Measurements from ENCODE around the gene NINL. TPM values are rescaled to one million over a fixed set of nuclear protein-coding genes. Genes with fewer than 3 reads are reported as not detected.
"Not testable (repeated sequence)": the region's sequence is repeated elsewhere in the genome, so short reads cannot be mapped to it uniquely, and the experiment has no call there.

NINL gene
- total and polyA plus RNA-seq, 5 donors: 3.4 to 7.6 (median 6.1) TPM

DNA sequence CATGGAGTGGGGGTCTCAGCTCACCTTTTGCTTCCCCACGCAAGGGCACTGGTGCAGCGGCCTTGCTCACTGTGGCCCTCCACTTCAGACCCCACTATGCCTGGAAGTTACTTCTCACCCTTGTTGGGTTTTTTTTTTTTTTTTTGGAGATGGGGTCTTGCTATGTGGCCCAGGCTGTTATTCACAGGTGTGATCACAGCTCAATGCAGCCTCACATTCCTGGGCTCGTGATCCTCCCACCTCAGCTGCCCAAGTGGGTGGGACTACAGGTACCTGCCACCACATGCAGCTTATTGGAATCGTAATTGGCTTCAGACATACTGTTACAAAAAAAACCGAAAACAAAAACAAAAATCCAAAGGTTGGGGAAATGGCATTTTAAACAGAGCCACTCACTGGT is 32.4 kb downstream of the NINL start:
- 96% methylated on average over 5 of the region's 5 CpGs for WGBS
- ATAC-seq (no peak), DNase-seq (no peak)
- no peak overlapping the region for H3K4me3 ChIP-seq (ENCODE audit: low read length)
- H3K27me3 ChIP-seq (ENCODE audit: control insufficient read depth, insufficient read depth): no peaks in the 10 kb centered on the region
- no peaks in the 10 kb centered on the region for H3K9me3 ChIP-seq (ENCODE audit: control insufficient read depth, low read length)
- H3K4me1 ChIP-seq (ENCODE audit: control insufficient read depth, insufficient read depth, low read length): no peaks in the 10 kb centered on the region
- intact Hi-C loops (cut with DNase I): no loop called here
- no peak overlapping the region for H3K27ac ChIP-seq (ENCODE audit: low read length)

DNA sequence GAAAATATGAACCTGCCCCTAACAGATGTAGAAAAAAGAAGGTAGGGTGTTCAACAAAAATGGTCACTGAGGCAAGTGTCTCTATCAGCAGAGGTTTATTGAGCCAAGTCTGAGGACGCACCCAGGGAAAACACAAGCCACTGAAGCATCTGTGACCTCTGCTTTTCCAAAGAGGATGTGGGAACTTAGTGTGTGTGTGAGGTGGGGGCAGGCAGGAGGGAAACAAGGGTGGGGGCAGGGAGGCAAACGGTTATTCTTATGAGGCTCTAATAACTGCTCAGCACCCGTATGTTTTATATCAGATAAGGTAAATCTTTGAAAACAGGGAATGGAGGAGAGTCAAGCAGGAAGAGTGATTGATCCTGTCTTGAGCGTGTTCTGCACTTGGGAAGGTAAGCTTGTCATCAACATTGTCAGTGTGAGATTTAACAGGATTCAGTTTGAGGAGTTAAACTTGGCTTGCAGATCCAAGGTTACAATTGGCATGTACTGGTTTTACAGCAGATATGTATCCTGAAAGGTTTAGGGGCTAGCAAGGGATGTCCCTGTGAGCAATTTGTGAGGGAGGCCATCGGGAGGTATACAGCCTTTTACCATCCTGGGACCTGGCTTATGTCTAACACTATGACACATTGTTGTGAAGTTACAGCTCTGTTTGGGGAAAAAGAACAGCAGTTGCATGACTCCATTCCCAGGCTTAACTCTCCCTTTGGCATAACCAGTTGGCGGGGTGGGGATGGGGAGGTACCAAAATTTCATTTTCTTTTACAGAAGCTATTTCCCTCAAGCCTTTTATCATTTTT is 33.7 kb downstream of the NINL start:
- DNase-seq (no peak), ATAC-seq (no peak)
- Histone ChIP-seq H3K27me3 (ENCODE audit: control insufficient read depth, insufficient read depth) (no peaks in the 10 kb centered on the region), H3K27ac (ENCODE audit: low read length) (no peak overlapping the region), H3K9me3 (ENCODE audit: control insufficient read depth, low read length) (no peaks in the 10 kb centered on the region), H3K4me1 (ENCODE audit: control insufficient read depth, insufficient read depth, low read length) (no peaks in the 10 kb centered on the region), H3K4me3 (ENCODE audit: low read length) (no peak overlapping the region)
- intact Hi-C loops (cut with DNase I): no loop called here
- WGBS: 68% methylated on average over 6 of the region's 6 CpGs

DNA sequence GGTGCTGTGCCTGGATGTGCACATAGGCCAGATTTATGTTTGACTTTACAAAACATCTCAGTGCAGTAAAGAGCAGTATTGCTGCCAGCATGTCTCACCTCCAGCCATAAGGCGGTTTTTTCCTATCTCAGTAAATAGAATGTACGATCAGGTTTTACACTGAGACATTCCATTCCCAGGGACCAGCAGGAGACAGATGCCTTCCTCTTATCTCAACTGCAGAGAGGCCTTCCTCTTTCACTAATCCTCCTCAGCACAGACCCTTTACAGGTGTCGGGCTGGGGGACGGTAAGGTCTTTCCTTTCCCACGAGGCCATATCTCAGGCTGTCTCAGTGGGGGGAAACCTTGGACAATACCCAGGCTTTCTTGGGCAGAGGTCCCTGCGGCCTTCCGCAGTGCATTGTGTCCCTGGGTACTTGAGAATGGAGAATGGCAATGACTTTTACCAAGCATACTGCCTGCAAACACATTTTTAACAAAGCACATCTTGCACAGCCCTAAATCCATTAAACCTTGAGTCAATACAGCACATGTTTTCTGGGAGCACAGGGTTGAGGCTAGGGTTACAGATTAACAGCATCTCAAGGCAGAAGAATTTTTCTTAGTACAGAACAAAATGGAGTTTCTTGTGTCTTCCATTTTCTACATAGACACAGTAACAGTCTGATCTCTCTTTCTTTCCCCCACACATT is 34.5 kb downstream of the NINL start:
- H3K9me3 ChIP-seq (ENCODE audit: control insufficient read depth, low read length); H3K4me1 ChIP-seq (ENCODE audit: control insufficient read depth, insufficient read depth, low read length); DNase-seq; H3K27me3 ChIP-seq (ENCODE audit: control insufficient read depth, insufficient read depth); H3K4me3 ChIP-seq (ENCODE audit: low read length); ATAC-seq; H3K27ac ChIP-seq (ENCODE audit: low read length); intact Hi-C loops (cut with DNase I): not testable (repeated sequence)
- 60% methylated on average over 7 of the region's 7 CpGs for WGBS

DNA sequence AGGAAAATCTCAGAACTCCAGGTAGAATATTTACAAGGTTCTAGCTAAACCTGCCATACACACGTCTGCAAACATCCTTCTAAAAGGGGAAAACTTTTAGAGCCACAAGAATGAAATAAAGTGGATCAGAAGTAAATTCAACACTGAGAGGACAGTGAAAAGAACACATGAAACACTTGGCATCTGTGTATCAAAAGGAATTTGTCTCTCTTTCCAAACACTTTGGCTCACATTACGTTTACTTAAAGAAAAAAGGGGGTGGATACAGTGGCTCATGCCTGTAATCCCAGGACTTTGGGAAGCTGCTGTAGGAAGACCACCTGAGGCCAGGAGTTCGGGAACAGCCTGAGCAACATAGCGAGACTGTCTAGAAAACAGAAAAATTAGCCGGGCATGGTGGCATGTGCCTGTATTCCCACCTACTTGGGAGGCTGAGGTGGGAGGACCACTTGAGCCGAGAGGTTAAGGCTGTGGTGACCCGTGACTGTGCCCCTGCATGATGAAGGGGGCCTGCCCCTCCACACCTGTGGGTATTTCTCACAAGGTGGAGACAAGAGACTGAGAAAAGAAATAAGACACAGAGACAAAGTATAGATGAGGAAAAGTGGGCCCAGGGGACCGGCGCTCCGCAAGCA is 35.4 kb downstream of the NINL start:
- DNase-seq (no peak), ATAC-seq (no peak)
- Histone ChIP-seq H3K27ac (ENCODE audit: low read length) (no peak overlapping the region), H3K27me3 (ENCODE audit: control insufficient read depth, insufficient read depth) (no peaks in the 10 kb centered on the region), H3K4me1 (ENCODE audit: control insufficient read depth, insufficient read depth, low read length) (no peaks in the 10 kb centered on the region), H3K9me3 (ENCODE audit: control insufficient read depth, low read length) (no peaks in the 10 kb centered on the region), H3K4me3 (ENCODE audit: low read length) (no peak overlapping the region)
- intact Hi-C loops (cut with DNase I): loop anchor here in 1 of 4 donors (10.0 kb wide), 1 partner anchor 55 kb away; no protein-coding TSS in a partner anchor
- WGBS: 74% methylated on average over 10 of the region's 10 CpGs

DNA sequence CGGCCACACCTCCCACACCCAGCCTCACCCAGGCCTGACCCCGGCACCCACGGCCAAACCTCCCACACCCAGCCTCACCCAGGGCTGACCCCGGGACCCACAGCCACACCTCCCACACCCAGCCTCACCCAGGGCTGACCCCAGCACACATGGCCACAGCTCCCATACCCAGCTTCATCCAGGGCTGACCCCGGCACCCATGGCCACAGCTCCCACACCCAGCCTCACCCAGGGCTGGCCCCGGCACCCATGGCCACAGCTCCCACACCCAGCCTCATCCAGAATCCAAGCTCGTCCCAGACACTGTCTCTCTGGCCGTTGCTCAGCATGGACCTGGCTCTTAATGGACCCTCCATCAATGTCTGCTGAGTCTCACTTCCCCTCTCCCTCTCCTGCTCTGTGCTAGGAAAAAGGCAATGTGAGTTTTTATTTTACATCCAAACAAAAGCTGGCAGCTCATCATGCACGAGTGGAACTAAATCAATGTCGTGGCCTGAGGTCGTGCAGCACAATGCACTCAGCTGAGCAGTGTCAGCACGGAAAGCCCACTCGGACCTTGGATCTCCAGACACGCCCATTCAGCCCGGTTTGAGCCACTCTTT is 36.1 kb downstream of the NINL start:
- 64% methylated on average over 15 of the region's 15 CpGs for WGBS
- ATAC-seq (peak in 1 of 2 donors; percentile 19), DNase-seq (peak in 1 of 3 donors; percentile 54)
- Histone ChIP-seq H3K9me3 (ENCODE audit: control insufficient read depth, low read length) (no peaks in the 10 kb centered on the region), H3K27me3 (ENCODE audit: control insufficient read depth, insufficient read depth) (no peaks in the 10 kb centered on the region), H3K4me3 (ENCODE audit: low read length) (no peak overlapping the region), H3K27ac (ENCODE audit: low read length) (no peak overlapping the region), H3K4me1 (ENCODE audit: control insufficient read depth, insufficient read depth, low read length) (no peaks in the 10 kb centered on the region)
- intact Hi-C loops (cut with DNase I): loop anchor here in 1 of 4 donors (10.0 kb wide), 1 partner anchor 56 kb away; no protein-coding TSS in a partner anchor

DNA sequence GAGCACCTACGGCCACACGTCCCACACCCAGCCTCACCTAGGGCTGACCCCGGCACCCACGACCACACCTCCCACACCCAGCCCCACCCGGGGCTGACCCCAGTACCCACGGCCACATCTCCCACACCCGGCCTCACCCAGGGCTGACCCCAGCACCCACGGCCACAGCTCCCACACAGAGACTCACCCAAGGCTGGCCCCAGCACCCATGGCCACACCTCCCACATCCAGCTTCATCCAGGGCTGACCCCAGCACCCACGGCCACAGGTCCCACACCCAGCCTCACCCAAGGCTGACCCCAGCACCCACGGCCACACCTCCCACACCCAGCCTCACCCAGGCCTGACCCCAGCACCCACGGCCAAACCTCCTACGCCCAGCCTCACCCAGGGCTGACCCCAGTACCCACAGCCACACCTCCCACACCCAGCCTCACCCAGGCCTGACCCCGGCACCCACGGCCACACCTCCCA is 36.7 kb downstream of the NINL start:
- H3K9me3 ChIP-seq (ENCODE audit: control insufficient read depth, low read length): no peaks in the 10 kb centered on the region
- 90% methylated on average over 14 of the region's 14 CpGs for WGBS
- no peaks in the 10 kb centered on the region for H3K4me1 ChIP-seq (ENCODE audit: control insufficient read depth, insufficient read depth, low read length)
- no peak overlapping the region for H3K4me3 ChIP-seq (ENCODE audit: low read length)
- H3K27ac ChIP-seq (ENCODE audit: low read length): no peak overlapping the region
- ATAC-seq: no peak
- DNase-seq: peak in 1 of 3 donors; percentile 49
- intact Hi-C loops (cut with DNase I): loop anchor here in 1 of 4 donors (10.0 kb wide), 1 partner anchor 56 kb away; no protein-coding TSS in a partner anchor
- no peaks in the 10 kb centered on the region for H3K27me3 ChIP-seq (ENCODE audit: control insufficient read depth, insufficient read depth)

DNA sequence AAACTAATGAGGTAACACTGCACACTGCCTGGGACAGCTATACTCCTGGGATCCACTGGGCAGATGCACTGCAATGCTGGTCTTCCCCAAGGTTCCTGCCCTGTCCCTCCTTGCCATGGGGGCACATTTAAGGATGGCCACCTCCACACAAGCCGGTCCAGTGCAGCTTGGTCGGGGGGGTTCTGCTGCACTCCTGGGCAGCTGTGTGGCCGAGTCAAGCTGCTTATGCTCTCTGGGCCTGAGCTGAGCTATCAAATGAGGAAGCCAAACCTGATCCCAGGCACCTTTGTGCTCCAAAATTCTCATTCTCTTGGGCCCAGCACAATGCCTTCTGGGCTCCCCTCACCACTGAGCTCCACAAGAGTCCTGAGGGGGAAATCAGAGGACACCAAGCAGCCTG is 37.3 kb downstream of the NINL start:
- Histone ChIP-seq H3K27ac (ENCODE audit: low read length) (no peak overlapping the region), H3K4me3 (ENCODE audit: low read length) (no peak overlapping the region), H3K4me1 (ENCODE audit: control insufficient read depth, insufficient read depth, low read length) (no peaks in the 10 kb centered on the region), H3K27me3 (ENCODE audit: control insufficient read depth, insufficient read depth) (no peaks in the 10 kb centered on the region), H3K9me3 (ENCODE audit: control insufficient read depth, low read length) (no peaks in the 10 kb centered on the region)
- DNase-seq: no peak
- WGBS: 63% methylated on average over 3 of the region's 3 CpGs
- intact Hi-C loops (cut with DNase I): loop anchor here in 1 of 4 donors (10.0 kb wide), 1 partner anchor 57 kb away; no protein-coding TSS in a partner anchor
- ATAC-seq: no peak

DNA sequence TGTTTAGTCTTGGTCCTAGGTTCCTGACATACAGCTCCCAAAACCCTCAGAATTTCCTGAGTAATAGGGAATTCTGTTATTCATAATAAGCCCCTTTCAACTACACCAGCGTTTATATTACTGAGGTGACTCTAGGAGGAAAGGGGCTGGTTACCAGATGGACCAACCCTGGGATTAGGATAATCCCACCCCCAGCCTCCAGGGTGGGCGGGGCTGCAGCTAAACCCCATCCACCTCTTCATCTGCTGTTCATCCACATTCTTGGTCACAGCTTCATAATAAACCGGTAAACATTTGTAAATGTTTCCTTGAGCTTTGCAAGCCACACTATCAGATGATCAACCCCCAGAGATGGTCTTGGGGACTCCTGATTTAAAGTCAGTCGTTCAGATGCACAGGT is 38.3 kb downstream of the NINL start:
- DNase-seq (no peak), ATAC-seq (no peak)
- H3K27ac ChIP-seq (ENCODE audit: low read length): no peak overlapping the region
- H3K27me3 ChIP-seq (ENCODE audit: control insufficient read depth, insufficient read depth): no peaks in the 10 kb centered on the region
- H3K4me1 ChIP-seq (ENCODE audit: control insufficient read depth, insufficient read depth, low read length): no peaks in the 10 kb centered on the region
- H3K9me3 ChIP-seq (ENCODE audit: control insufficient read depth, low read length): no peaks in the 10 kb centered on the region
- intact Hi-C loops (cut with DNase I): loop anchor here in 1 of 4 donors (10.0 kb wide), 1 partner anchor 58 kb away; no protein-coding TSS in a partner anchor
- H3K4me3 ChIP-seq (ENCODE audit: low read length): no peak overlapping the region
- 75% methylated on average over 4 of the region's 4 CpGs for WGBS

DNA sequence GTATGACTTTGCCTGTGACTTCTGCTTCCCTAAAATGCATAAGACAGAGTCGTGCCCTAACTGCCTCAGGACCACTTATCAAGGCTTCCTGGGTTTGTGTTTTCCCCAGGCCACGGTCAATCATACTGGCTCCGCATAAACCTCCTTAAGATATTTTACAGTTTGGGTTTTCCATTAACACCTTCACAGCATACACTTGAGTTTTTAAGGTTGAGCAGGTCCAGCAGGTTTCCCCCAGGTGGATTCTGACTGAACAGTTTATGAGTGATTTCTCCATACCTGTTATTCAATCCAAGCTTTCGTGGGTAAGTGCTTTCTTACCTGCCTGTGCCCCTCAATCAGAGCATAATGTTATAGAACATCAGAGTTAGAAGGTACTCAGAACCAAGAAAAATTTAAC is 39.3 kb downstream of the NINL start:
- intact Hi-C loops (cut with DNase I): loop anchor here in 1 of 4 donors (10.0 kb wide), 1 partner anchor 59 kb away; no protein-coding TSS in a partner anchor
- H3K9me3 ChIP-seq (ENCODE audit: control insufficient read depth, low read length): no peaks in the 10 kb centered on the region
- no peak for DNase-seq
- 82% methylated on average over 4 of the region's 4 CpGs for WGBS
- ATAC-seq: no peak
- H3K4me1 ChIP-seq (ENCODE audit: control insufficient read depth, insufficient read depth, low read length): no peaks in the 10 kb centered on the region
- H3K4me3 ChIP-seq (ENCODE audit: low read length): no peak overlapping the region
- no peaks in the 10 kb centered on the region for H3K27me3 ChIP-seq (ENCODE audit: control insufficient read depth, insufficient read depth)
- no peak overlapping the region for H3K27ac ChIP-seq (ENCODE audit: low read length)

DNA sequence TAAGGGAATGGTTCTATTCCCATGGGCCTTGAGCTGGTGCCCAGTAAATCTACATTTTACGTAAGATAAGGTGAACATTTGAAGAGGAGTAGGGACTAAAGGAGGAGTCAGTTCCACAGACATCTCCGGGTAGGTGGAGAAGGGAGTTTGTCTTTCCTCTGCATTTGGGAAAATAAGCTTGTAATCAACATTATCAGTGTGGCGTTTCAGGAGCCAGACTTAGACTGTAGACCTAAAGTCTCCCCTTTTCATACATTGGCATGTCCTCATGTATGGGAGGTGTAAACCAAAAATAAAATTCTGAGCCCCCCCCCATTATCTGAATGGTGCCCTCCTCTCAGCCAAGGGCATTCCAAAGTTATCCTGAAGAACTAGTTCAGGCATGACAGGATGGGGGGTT is 40.2 kb downstream of the NINL start:
- intact Hi-C loops (cut with DNase I): loop anchor here in 1 of 4 donors (10.0 kb wide), 1 partner anchor 60 kb away; no protein-coding TSS in a partner anchor

More for the DNA sequence above, 40.2 kb downstream of the NINL start:
- H3K4me1 ChIP-seq (ENCODE audit: control insufficient read depth, insufficient read depth, low read length): no peaks in the 10 kb centered on the region
- H3K27me3 ChIP-seq (ENCODE audit: control insufficient read depth, insufficient read depth): no peaks in the 10 kb centered on the region
- H3K9me3 ChIP-seq (ENCODE audit: control insufficient read depth, low read length): no peaks in the 10 kb centered on the region
- H3K27ac ChIP-seq (ENCODE audit: low read length): no peak overlapping the region
- DNase-seq: no peak
- ATAC-seq: no peak
- H3K4me3 ChIP-seq (ENCODE audit: low read length): no peak overlapping the region
- 71% methylated on average over 3 of the region's 3 CpGs for WGBS

Measured in right cardiac atrium (tissue), 5 donors.